GOT3 (cell line): ENCODE measurements around the gene RNF103.
A peak's percentile ranks its signal among the peaks of the same experiment; 100 is the strongest.
"Not testable (repeated sequence)": the region's sequence is repeated elsewhere in the genome, so short reads cannot be mapped to it uniquely, and the experiment has no call there.

ENCODE experiments used
- DNase-seq: peaks from one replicate; lab custom pipeline; 2025; ENCODE audit warnings: mixed read lengths; lab: John Stamatoyannopoulos, UW

Gene RNF103

GRCh38 chr2:86623043-86623493, 597 bp downstream of the RNF103 start:
- peak; percentile 37 for DNase-seq

GRCh38 chr2:86622519-86623042, 1.1 kb downstream of the RNF103 start:
- no peak for DNase-seq

GRCh38 chr2:86621280-86621943, 2.3 kb downstream of the RNF103 start:
- DNase-seq: no peak

DNA sequence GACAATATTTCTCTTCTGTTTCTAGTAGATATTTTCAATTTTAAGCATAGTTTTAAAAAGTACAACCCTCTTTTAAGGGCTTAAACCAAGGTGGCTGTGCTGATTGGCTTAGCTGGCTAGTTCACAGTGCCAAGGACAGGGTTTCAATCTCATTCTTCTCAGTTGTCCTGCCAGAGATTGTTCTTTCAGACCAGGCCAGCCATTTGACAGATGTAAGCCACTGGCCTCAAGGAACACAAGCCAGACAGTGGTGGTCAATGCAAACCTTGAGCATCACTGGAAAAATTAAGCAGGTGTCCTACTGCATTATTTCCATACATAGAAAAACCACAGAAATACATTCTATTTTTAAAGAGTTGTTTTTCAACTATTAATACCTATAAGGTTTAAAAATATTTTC, 5.9 kb downstream of the RNF103 start:
- no peak for DNase-seq

GRCh38 chr2:86617153-86617552, 6.5 kb downstream of the RNF103 start:
- DNase-seq: no peak

DNA sequence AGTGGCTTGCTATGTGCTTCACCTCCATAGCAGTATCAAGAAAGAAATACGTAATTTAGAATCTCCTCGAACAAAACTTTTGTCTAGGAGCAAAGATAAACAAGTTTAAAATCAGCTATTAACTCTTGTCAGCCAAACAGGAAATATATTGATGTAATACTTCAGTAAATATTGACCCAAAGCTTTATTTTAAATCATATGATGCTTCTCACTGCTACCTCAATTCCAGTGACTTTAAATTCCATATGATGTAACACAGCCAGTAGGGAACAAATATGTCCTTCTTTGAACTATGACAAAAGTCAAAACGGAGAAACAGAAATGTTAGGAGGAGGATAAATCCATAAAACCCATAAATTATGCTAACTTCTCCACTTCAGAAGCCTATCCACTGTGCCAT, 7.2 kb downstream of the RNF103 start:
- DNase-seq: no peak

DNA sequence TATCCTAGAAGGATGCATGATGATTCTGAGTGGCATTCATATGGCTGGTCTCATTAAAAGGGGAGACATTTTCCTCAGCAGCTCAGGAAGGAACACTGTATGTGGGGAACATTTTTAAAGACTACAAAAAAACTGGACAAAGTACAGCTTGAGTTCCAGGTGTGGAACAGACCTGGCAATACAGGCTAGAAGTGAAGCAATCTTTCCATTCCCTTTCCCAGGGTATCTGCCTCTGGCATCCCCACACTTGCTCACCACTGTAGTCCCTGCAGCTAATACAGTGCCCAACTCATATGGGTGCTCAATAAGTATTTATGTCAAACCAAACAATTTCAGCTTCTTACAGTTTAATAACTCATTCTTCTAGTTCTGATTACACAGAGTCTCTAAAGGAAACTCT, 8.1 kb downstream of the RNF103 start:
- DNase-seq: no peak

GRCh38 chr2:86613515-86613914, 10.2 kb downstream of the RNF103 start:
- no peak for DNase-seq

DNA sequence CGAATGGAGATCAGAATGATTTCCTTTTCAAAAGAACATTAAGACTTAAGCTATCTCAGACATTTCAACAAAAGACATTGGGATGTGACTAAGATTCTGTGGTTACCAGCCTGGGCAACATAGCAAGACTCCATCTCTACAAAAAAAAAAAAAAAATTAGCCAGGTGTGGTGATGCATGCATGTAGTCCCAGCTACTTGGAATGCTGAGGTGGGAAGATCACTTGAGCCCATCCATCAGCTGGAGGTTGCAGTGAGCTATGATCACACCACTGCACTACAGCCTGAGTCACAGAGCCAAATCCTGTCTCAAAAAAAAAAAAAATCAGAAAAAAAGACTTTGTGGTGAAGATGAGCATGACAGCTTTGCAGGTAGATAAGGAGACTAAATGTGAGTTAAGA, 12.8 kb downstream of the RNF103 start:
- no peak for DNase-seq

DNA sequence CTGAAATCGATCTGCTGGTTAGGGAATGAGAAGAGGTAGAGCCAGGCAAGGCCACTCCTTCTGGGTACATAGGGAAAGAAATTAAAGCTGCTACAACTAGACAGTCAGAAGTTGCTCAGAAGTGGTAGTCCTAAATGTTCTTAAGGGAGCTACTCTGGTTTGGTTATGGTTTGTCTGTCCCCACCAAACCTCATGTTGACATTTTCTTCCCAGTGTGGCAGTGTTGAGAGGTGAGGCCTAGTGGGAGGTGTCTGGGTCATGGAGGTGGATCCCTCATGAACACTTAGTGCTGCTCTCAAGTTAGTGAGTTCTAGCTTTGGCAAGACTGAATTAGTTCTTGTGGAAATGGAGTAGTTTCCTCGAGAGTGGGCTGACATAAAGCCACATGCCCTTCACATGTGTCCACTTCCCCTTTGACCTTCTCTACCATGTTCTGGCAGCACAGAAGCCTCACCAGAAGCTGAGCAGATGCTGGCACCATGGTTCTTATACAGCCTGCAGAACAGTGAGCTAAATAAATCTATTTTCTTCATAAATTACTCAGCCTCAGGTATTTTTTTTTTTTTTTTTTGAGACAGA, 14.7 kb downstream of the RNF103 start:
- DNase-seq: no peak

GRCh38 chr2:86603905-86604304, 19.8 kb downstream of the RNF103 start:
- DNase-seq: no peak

- no peak for DNase-seq
Measured at GRCh38 chr2:86598966-86599365, 24.7 kb downstream of the RNF103 start.

GRCh38 chr2:86596118-86596517, 27.5 kb downstream of the RNF103 start:
- no peak for DNase-seq

GRCh38 chr2:86593266-86593665, 30.4 kb downstream of the RNF103 start:
- DNase-seq: no peak

DNA sequence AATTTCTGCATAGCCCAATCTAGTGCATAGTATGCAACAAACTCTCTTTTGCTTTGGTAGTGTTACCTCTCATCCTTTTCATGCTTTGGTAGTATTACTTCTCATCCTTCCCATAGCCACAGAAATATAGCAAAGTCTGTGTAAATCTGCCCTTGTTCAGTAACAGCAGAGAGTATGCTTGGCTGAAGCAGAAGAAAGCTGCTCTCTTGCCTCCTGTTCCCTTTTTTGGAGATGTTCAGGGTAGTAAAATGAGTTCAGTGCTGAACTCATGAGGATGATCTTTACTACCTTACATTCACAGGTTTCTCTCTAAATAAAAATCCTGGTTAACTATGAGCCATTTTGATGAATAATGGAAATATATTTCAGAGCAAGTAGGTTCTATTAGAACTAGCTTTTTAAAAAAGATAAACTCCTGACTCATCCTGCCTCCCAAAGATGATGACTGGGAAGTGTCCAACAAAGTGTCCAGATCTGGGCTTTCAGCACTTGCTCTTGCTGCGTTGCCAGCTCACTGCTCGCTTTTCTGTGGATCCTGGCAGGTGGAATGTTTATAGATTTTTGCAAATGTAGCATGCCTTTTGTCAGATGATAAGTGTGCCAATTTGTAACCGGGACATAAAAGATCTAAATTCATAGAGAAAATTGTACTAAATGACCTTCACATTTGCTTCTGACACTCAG, 31.0 kb downstream of the RNF103 start:
- no peak for DNase-seq

DNA sequence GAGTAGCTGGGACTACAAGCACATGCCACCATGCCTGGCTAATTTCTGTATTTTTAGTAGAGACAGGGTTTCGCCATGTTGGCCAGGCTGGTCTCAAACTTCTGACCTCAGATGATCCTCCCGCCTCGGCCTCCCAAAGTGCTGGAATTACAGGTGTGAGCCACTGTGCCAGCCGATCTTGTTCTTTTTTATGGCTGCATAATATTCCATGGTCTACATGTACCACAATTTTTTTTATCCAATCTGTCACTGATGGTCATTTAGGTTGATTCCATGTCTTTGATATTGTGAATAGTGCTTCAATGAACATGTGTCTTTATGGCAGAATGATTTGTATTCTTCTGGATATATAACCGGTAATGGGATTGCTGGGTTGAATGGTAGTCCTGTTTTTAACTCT, 34.0 kb downstream of the RNF103 start:
- DNase-seq: not testable (repeated sequence)

DNA sequence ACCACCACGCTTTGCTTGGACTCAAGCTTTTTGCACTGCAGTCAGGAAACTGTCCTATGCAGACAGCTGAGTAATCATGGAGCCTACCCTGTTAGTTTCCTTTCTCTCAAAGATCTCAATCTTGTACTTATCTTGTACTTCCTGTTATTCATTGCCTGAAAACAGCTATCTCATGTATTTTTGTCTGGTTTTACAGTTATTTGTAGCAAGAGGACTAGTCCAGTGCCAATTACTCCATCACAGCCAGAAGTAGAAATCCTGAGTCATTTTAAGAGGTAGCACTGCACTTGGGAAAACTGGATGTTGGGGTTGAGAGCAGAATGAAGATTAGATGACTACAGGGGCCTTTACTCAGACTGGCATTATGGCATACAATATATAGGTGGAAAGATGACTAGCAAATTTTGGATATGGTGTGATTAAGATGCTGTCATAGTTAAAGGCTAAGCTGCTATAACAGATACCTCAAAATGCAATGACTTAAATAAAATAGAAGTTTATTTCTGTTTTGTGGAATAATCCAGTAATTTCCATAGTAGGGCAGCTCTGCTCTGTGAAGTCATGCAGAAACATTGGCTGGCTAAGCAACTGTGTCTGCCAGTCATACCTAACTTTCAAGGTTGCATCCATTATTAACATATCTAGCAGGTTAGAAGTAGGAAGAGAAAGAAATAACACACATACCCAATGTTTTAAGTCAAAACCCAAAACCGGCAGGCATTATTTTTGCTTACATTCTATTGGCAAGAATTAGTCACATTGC, 39.3 kb downstream of the RNF103 start:
- no peak for DNase-seq

DNA sequence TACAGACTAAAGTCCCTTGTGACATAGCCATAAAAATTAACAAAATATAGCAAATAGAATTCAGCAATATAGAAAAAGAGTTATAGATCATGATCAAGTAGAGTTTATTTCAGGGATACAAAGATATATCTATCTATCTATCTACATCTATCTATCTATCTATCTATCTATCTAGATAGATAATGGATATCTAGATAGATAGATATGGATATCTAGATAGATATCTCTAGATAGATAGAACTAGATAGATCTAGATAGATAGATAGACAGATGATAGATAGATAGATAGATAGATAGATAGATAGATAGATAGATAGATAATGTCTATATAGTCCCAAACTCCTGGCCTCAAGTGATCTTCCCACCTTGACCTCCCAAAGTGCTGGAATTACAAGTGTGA, 43.1 kb downstream of the RNF103 start:
- no peak for DNase-seq

DNA sequence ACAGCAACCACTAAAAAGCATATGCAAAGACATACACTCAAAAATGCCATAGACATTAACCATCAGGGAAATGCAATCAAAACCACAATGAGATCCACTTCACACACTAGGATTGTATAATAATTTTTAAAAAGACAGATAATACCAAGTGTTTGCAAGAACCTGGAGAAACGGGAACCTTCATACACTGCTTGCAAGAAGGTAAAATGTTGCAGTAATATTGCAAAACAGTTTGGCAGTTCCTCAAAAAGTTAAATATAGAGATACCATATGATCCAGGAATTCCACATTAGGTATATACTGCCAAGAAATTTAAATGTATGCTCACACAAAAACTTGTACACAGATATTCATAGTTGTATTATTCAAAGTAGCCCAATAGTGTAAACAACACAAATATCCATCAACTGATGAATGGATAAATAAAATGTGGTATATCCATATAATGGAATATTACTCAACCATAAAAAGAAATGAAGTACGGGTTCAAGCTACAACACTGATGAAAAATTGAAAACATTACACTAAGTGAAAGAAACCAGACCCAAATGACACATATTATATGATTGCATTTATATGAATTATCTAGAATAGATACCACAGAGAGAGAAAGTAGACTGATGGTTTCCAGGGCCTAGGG, 45.7 kb downstream of the RNF103 start:
- DNase-seq: no peak

DNA sequence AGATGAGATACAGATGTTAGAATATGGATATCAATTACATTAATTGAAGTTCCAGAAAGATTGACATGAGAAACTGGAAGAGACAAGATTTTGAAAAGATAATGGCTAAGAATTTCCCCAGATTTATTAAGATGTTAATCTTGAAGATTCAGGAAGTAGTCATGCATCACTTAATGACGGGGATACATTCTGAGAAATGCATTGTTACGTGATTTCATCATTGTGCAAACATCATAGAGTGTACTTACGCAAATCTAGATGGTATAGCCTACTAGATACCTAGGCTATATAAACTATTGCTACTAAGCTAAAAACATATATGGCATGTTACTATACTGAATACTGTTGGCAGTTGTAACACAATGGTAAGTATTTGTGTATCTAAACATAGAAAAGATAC, 53.6 kb downstream of the RNF103 start:
- DNase-seq: no peak

GRCh38 chr2:86566821-86567190, 56.9 kb downstream of the RNF103 start:
- no peak for DNase-seq
